NCI-H82 (cell line): ENCODE measurements around the gene OCIAD2.
"Not testable (repeated sequence)": the region's sequence is repeated elsewhere in the genome, so short reads cannot be mapped to it uniquely, and the experiment has no call there.

Source experiments
- DNase-seq: peaks from one replicate; lab custom pipeline; 2025; lab: John Stamatoyannopoulos, UW

The OCIAD2 gene, protein sequence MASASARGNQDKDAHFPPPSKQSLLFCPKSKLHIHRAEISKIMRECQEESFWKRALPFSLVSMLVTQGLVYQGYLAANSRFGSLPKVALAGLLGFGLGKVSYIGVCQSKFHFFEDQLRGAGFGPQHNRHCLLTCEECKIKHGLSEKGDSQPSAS

DNA sequence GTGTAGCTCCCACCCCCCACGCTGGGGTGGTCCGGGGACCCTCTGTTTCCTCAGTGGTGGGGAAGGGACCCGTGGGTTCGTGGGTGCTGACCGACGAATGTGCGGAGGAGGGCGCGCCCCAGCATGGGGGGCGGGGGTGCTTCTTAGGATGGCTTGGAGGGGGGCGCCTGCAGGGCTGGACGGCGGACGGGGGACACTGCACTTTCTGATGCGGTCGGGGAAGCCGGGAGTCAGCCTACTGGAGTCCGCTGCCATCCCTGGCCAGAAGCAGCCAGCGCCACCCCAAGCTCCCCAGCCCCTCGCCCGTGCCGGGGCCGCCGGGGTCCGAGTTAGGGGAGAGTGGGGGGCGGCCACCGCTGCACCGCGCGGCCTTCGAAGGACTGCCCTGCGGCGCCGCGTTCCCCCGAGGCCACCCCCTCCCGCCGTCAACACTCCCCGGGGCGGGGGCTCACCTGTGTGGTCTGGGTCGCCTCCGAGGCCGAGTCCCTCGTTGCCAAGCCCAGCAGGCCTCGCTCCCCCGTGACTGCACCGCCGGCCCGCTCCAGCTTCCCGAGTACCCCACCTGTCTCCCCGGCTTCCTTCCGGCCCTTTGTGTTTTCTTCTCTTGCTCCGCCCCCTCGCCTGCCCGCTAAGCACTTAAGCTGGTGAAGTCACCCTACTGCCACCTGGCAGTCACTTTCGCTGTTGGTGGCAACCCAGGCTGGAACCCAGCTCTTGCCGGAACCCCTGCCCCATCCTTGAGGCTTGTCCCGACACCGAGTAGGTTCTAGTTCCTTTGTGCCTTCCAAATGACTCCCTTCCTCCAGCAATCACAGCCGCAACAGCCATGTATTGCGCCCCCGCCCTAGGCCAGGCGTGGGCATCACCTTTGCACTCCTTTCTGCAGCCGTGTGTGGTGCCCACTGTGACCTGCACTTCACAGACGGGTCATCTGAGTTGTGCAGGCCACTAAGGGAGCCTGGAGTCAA is at the start of gene OCIAD2:
Gene OCIAD2 (minus strand): TSS at position 569 of the 968 bp plus-strand sequence. CDS start 2,225 bp downstream, outside the sequence.
- DNase-seq = peak; percentile 89

DNA sequence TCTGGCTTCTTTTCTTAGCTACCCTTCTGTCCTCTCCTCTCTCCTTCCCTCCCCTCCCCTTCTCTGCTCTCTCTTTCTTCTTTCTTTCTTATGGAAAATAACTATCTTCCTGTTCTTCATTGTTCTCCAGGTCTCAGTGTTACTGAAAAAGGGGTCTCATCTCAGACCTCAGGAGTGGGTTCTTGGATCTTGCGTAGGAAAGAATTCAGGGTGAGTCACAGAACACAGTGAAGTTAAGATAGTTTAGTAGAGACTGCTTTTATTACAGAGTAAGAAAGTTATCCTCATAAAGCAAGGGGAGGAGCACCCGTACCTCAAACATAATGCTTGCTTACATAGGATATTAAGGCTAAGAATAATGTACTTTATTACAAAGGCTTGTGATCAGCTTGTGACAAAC is 47.7 kb upstream of the OCIAD2 start:
- DNase-seq = no peak

GRCh38 chr4:48949518-48950219 is 43.1 kb upstream of the OCIAD2 start:
- DNase-seq = no peak

DNA sequence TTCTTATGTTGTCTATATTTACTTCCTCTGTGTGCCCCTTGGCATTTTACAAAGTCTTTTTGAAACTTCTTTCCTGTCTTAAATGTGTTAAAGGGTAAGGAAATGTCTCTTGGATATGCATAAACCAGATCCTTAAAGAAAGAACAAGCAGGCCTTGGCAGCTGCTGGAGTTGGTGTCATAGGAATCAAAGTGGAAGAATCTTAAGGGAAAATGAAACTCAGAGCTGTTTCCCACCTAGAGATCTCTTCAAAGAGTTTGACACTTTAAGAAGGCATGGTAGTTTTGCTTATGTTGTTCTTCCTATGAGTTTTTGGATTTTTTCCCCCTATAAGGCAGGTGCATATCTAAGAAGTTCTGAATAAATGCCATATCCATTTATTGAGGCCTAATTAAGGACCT is 42.5 kb upstream of the OCIAD2 start:
- DNase-seq = no peak

GRCh38 chr4:48947731-48948130 is 41.2 kb upstream of the OCIAD2 start:
- DNase-seq = no peak

DNA sequence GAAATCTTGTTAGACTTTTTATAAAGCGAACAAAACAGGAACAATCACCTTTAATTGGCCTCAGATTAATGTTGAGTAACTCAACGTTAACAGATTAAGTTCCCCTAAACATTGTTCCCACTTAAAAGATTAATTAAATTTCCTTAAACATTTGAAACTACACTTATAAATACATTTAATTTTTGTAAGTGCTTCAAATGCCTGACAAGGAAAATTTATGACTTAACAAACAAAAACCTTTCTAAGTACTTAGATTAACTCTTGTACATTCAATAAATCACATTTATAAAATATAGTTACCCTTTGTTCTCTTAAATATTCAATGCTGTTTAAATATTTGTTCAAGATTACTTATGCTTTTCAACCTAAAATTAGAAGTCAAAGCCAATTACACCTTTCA is 39.4 kb upstream of the OCIAD2 start:
- DNase-seq = peak; percentile 39

GRCh38 chr4:48944756-48945241 is 38.2 kb upstream of the OCIAD2 start:
- DNase-seq = peak; percentile 35

GRCh38 chr4:48944252-48944651 is 37.7 kb upstream of the OCIAD2 start:
- DNase-seq = no peak

DNA sequence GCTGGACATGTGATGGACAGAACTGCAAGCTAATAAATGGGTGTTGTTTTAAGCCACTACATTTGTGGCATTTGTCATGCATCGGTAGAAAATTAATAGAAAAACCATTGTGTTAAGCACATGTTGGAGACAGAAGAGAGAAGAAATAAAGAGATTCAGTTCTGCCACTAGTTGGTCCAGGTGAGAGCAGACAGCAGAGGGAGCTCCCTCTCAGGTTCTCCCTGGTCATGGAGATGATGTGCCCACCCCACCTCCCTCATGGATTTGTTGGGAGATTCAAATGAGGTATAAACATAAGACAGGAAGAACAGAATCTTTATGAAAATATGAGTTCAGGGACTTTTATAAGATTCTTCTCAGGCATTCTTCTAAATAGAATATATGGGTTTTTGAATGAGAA is 36.8 kb upstream of the OCIAD2 start:
- peak; percentile 42 for DNase-seq

GRCh38 chr4:48939785-48940184 is 33.2 kb upstream of the OCIAD2 start:
- DNase-seq = no peak

GRCh38 chr4:48938831-48939230 is 32.3 kb upstream of the OCIAD2 start:
- no peak for DNase-seq

DNA sequence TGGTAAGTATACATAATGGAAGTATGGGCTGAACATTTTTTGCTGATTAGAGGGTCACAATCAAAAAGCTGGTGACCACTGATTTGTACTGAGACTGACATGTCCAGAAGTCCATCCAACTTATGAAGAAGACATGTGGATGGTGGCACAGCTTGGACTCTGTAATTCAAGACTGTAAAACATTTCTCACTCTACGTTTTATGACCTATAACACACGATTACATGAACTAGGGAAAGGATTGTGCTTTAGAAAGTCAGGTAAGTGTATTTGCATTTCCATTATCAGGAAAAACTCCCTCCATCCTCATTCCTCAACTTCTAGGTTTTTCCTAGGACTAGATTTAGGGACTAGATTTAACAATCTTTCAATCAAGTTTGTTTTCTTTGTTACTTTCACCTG is 30.5 kb upstream of the OCIAD2 start:
- DNase-seq = no peak

GRCh38 chr4:48931459-48931858 is 24.9 kb upstream of the OCIAD2 start:
- DNase-seq = no peak

DNA sequence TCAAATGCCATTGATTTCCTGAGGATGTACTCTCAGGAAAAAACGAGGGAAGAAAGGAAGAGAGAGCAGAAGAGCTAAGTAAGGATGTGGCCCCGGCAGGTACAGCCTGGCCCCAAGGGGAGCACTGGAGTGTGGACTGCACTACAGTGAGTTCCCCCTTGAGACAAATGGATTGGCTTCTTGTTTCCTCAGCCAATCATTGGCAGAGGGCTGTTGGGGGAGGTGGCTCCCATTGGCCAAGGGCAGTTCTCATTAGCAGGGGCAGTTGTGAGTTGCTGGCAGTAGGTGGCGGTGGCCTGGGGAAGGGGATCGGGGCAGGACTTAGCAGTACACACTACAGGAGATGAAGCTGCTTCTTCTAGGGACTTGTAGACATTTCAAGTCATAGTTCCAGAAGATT is 24.1 kb upstream of the OCIAD2 start:
- DNase-seq = peak; percentile 7

DNA sequence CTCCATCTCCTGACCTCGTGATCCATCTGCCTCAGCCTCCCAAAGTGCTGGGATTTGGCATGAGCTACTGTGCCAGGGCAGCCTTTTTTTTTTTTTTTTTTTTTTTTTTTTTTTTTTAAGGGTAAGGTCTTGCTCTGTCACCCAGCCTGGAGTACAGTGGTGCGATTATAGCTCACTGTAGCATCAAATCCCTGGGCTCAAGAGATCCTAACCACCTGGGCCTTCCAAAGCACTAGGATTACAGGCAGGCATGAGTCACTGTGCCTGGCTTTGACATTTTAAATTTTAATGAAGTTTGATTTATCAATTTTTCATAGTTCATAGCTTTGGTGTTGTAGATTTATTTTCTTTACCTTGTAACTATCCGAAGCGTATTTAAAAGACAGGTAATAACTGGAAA is 17.8 kb upstream of the OCIAD2 start:
- no peak for DNase-seq

- DNase-seq = not testable (repeated sequence)
Observed at GRCh38 chr4:48923065-48923464, 16.5 kb upstream of the OCIAD2 start.

GRCh38 chr4:48914311-48914710 is 7.7 kb upstream of the OCIAD2 start:
- DNase-seq = peak; percentile 72

- no peak for DNase-seq
Observed at GRCh38 chr4:48913346-48913745, 6.8 kb upstream of the OCIAD2 start.

DNA sequence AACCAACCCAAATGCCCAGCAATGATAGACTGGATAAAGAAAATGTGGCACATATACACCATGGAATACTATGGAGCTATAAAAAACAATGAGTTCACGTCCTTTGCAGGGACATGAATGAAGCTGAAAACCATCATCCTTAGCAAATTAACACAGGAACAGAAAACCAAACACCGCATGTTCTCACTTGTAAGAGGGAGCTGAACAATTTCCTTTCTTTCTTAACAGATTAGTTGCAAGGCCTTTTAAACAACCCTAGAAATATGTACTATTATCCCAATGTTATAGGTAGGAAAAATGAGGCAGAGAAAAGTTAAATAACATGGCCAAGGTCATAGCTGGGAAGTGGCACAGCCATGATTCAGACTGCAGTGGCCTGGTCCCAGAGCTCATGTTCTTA is 5.8 kb upstream of the OCIAD2 start:
- DNase-seq = no peak

DNA sequence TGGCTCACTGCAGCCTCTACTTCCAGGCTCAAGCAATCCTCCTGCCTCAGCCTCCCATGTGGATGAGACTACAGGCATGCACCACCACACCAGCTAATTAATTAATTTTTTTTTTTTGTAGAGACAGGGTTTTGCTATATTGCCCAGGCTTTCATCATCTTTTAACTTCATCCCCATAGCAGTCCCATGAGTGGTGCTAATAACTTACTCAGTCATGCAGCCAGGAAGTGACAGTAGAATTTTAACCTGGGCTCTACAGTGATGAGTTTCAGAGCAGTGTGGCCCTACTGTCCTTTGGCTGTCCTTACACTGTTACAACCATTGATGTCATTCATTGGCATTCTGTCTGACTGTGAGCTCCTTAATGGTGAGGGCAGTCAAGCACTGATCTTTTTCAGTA is 3.9 kb upstream of the OCIAD2 start:
- no peak for DNase-seq

GRCh38 chr4:48909697-48910096 is 3.1 kb upstream of the OCIAD2 start:
- DNase-seq = no peak

- no peak for DNase-seq
Observed at GRCh38 chr4:48908687-48909086, 2.1 kb upstream of the OCIAD2 start.
